Measurements from ENCODE around the gene IFITM10. TPM values are rescaled to one million over a fixed set of nuclear protein-coding genes. Genes with fewer than 3 reads are reported as not detected.

IFITM10 gene
- total RNA-seq, 1 donor from 2014 or later, result 2.7 TPM

DNA sequence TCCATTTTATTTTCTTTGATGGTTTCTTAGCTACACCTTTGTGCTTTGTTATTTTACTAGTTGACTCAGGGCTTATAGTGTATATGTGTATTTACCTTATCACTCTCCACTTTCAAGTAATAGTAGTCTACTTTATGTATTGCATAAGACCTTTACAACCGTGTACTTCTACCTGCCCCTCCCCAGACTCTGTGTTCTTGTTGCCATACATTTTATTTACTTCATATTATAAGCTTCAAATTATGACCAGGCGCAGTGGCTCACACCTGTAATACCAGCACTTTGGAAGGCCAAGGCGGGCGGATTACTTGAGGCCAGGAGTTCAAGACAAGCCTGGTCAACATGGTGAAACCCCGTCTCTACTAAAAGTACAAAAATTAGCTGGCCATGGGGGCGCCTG is 41.5 kb upstream of the IFITM10 start:
- Mint-ChIP-seq H3K9me3 (peaks cover 7% of the 10 kb centered on the region), H3K27ac (no peak overlapping the region), H3K27me3 (ENCODE audit: low read depth) (peaks cover 41% of the 10 kb centered on the region), H3K36me3 (no peaks in the 10 kb centered on the region), H3K4me1 (peaks cover 8% of the 10 kb centered on the region), H3K4me3 (no peak overlapping the region)
- DNase-seq (ENCODE audit: low spot score in 2 of 2, unreplicated experiment in 2 of 2), result no peak
- TF ChIP-seq, protein P1, sequence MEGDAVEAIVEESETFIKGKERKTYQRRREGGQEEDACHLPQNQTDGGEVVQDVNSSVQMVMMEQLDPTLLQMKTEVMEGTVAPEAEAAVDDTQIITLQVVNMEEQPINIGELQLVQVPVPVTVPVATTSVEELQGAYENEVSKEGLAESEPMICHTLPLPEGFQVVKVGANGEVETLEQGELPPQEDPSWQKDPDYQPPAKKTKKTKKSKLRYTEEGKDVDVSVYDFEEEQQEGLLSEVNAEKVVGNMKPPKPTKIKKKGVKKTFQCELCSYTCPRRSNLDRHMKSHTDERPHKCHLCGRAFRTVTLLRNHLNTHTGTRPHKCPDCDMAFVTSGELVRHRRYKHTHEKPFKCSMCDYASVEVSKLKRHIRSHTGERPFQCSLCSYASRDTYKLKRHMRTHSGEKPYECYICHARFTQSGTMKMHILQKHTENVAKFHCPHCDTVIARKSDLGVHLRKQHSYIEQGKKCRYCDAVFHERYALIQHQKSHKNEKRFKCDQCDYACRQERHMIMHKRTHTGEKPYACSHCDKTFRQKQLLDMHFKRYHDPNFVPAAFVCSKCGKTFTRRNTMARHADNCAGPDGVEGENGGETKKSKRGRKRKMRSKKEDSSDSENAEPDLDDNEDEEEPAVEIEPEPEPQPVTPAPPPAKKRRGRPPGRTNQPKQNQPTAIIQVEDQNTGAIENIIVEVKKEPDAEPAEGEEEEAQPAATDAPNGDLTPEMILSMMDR (IDR thresholded peaks at IDR 0.05; ENCODE audit: unreplicated experiment), result no peak

DNA sequence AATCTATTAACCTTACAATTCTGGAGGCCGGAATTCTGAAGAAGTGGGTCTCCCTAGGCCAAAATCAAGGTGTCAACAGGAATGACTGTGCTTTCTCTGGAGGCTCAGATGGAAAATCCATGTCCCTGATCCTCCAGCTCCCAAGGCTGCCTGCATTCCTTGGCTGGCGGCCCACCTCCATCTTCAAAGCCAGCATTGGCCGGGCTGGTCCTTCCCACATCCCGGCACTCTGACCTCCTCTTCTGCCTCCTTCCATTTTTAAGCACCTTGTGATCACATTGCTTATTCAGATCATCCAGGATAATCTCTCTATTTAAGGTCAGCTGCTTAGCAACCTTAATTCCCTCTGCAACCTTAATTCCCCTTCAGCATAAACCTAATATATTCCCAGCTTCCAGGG is 36.1 kb upstream of the IFITM10 start:
- H3K9me3 Mint-ChIP-seq, result peaks cover 18% of the 10 kb centered on the region
- H3K4me3 Mint-ChIP-seq, result no peak overlapping the region
- DNase-seq (ENCODE audit: low spot score in 2 of 2, unreplicated experiment in 2 of 2), result no peak
- TF ChIP-seq, protein P1 (IDR thresholded peaks at IDR 0.05; ENCODE audit: unreplicated experiment), result no peak
- H3K27ac Mint-ChIP-seq, result no peak overlapping the region
- H3K4me1 Mint-ChIP-seq, result no peaks in the 10 kb centered on the region
- peaks cover 30% of the 10 kb centered on the region for H3K27me3 Mint-ChIP-seq (ENCODE audit: low read depth)
- H3K36me3 Mint-ChIP-seq, result no peaks in the 10 kb centered on the region

DNA sequence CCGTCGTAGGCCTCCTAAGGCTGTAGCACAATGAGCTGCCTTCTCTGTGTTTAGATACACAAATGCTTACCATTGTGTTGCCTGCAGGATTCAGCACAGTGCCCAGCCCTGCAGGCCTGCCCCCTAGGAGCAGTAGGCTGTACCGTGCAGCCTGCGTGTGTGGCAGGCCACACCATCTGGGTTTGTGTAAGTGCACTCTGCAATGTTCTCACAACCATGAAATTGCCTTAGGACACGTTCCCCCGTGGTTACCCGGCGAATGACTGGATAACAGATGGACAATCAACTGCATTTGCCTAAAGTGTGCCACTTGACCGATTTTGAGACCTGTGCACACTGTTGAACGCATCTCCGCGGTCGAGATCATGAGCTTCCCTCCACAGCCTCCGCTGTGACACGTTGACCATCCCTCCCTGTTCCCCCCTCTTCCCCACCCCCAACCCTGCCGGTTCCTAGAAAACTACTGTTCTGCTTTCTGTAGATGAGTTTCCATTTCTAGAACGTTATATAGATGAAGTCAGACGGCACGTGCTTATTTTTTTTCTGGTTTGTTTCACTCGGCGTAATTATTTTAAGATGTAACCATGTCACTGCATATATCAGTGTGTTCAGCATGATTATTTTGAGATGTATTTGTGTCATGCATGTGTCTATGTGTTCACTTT is 35.5 kb upstream of the IFITM10 start:
- DNase-seq (ENCODE audit: low spot score in 2 of 2, unreplicated experiment in 2 of 2), result no peak
- H3K4me1 Mint-ChIP-seq, result no peaks in the 10 kb centered on the region
- no peak overlapping the region for H3K27ac Mint-ChIP-seq
- H3K36me3 Mint-ChIP-seq, result no peaks in the 10 kb centered on the region
- H3K4me3 Mint-ChIP-seq, result no peak overlapping the region
- H3K27me3 Mint-ChIP-seq (ENCODE audit: low read depth), result peaks cover 25% of the 10 kb centered on the region
- TF ChIP-seq, protein P1 (IDR thresholded peaks at IDR 0.05; ENCODE audit: unreplicated experiment), result no peak
- peaks cover 18% of the 10 kb centered on the region for H3K9me3 Mint-ChIP-seq

DNA sequence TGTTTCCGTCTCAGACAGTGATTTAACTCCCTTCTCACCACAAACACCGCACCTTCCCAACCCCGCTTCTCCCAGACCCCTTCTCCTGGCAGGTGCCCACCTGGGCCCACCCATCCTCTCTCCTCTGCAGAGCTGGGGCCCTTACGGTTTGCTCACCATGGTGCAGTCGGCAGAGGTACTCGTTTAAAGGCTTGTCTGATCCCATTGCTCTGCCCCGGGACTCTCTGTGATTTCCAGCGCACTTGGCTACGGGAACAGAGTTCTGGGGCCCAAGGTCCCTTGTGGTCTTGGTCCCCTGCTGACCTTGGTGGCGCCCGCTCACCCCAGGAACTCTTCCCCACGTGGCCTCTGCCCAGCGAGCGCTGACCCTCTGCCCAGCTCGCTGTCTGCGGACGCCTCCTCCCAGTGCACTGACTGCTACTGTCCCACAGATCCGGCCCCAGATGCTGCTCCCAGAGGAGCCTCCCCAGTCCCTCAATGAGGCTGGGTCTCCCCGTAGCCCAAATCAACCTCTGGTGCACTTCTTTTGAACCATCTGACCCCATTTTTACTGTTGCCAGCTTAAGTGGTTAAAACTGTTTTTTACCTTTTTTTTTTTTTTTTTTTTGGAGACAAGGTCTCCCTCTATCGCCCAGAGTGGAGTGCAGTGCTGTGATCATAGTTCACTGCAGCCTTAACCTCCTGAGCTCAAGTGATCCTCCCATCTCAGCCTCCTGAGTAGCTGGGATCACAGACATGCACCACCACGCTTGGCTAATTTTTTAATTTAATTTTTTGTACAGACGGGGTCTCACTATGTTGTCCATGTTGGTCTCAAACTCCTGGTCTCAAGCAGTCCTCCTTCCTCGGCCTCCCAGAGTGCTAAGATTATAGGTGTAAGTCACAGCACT is 34.6 kb upstream of the IFITM10 start:
- TF ChIP-seq, protein P1 (IDR thresholded peaks at IDR 0.05; ENCODE audit: unreplicated experiment), result no peak
- Mint-ChIP-seq H3K36me3 (no peaks in the 10 kb centered on the region), H3K4me1 (no peaks in the 10 kb centered on the region), H3K4me3 (no peak overlapping the region), H3K27me3 (ENCODE audit: low read depth) (peaks cover 21% of the 10 kb centered on the region), H3K9me3 (peaks cover 18% of the 10 kb centered on the region), H3K27ac (no peak overlapping the region)
- DNase-seq (ENCODE audit: low spot score in 2 of 2, unreplicated experiment in 2 of 2), result no peak

DNA sequence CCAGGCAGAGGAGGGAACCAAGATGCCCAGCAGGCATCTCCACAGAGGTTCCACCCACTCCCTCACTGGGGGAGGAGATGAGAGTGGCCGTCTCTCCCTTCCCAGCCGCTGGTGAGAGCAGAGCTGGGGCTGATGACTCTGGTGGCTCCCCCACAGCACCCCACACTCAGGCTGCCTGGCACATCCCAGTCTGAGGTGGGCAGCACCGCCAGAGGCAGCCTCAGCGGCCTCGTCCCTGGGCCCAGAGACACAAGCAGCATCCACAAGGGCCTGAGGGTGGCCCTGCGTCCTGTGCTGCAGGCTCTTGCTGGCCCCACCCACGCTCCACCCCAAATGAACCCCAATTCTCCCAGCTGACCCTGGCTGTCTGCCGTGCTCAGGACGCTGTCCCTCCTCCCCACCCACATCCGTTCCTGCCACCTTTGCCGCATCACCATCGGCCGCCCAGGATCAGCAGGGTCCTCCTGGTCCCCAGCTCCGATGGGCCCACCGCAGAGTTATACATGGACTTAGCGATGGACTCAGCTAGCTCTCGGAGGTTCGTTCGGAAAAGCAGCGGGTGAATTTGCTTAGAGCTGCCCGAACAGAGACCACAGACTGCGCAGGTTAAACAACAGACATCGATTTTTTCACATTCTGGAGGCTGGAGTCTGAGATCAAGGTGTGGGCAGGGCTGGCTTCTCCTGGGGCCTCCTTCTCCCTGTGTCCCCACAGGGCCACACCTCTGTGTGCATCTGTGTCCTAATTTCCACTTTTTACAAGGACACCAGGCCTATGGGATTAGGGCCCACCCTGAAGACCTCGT is 33.5 kb upstream of the IFITM10 start:
- TF ChIP-seq, protein P1 (IDR thresholded peaks at IDR 0.05; ENCODE audit: unreplicated experiment), result no peak
- no peaks in the 10 kb centered on the region for H3K36me3 Mint-ChIP-seq
- no peak for DNase-seq (ENCODE audit: low spot score in 2 of 2, unreplicated experiment in 2 of 2)
- no peak overlapping the region for H3K4me3 Mint-ChIP-seq
- H3K9me3 Mint-ChIP-seq, result peaks cover 18% of the 10 kb centered on the region
- H3K27me3 Mint-ChIP-seq (ENCODE audit: low read depth), result peaks cover 21% of the 10 kb centered on the region
- H3K4me1 Mint-ChIP-seq, result no peaks in the 10 kb centered on the region
- no peak overlapping the region for H3K27ac Mint-ChIP-seq

All from mesothelial cell of epicardium (in vitro differentiated cells).